A549 (cell line): ENCODE measurements around the gene MPPE1. TPM values are rescaled to one million over a fixed set of nuclear protein-coding genes. Genes with fewer than 3 reads are reported as not detected.
"Not testable (repeated sequence)": the region's sequence is repeated elsewhere in the genome, so short reads cannot be mapped to it uniquely, and the experiment has no call there.

Experiments used
- ATAC-seq, 2 experiments: fragments of 200-7000 bp in 1 of 2; fragments of >200 bp in 1 of 2; cut with Nextera tagmentation in 1 of 2; cut with Tn5 transposase in 1 of 2; 3 replicates each; pipeline versions ENCODE4 v1.8.0 to v1.9.1; 2018 to 2020; ENCODE audit warnings: mild to moderate bottlenecking in 1 of 2, moderate library complexity in 1 of 2
- CTCF ChIA-PET: fragments of 300-600 bp; sonication (Branson Sonifier 250); formaldehyde crosslinking; extraction: SDS; loops from one replicate; lab custom pipeline; 2021; ENCODE audit warnings: antibody characterized with exemption, inconsistent platforms; lab: Yijun Ruan, JAX
- POLR2A ChIA-PET: fragments of 350-600 bp; formaldehyde crosslinking; extraction: SDS; loops from one replicate; lab custom pipeline; 2021; ENCODE audit warnings: antibody characterized with exemption, inconsistent platforms; lab: Yijun Ruan, JAX
- DNase-seq, 2 experiments: peaks; one replicate each; pipeline versions ENCODE4 v3.0.0 to v3.0.0-alpha.2; 2011 to 2016; ENCODE audit warnings: low read depth in 1 of 2, low spot score in 1 of 2
- FAIRE-seq: peaks from 2 replicates; lab custom pipeline; 2011; peaks lifted over from hg19 to GRCh38; lab: Jason Lieb, UNC
- H3K27ac ChIP-seq, 2 experiments: fragments of >200 bp; sonication (Bioruptor Twin); formaldehyde crosslinking; 3 replicates each; pipeline ENCODE4 v1.5.1; 2016 to 2017
- H3K4me1 ChIP-seq: fragments of >200 bp; sonication (Bioruptor Twin); formaldehyde crosslinking; 3 replicates; pipeline ENCODE4 v1.6.1; 2016
- H3K4me2 ChIP-seq: fragments of >200 bp; sonication (Bioruptor Twin); formaldehyde crosslinking; 3 replicates; pipeline ENCODE4 v1.6.1; 2016
- H3K4me3 ChIP-seq: fragments of >200 bp; sonication (Bioruptor Twin); formaldehyde crosslinking; 3 replicates; pipeline ENCODE4 v1.5.1; 2016
- H3K9me3 ChIP-seq: fragments of >200 bp; sonication (Bioruptor Twin); formaldehyde crosslinking; 3 replicates; pipeline ENCODE4 v1.6.1; 2016
- BCL3 ChIP-seq: fragments of >200 bp; sonication (Bioruptor Twin); formaldehyde crosslinking; IDR thresholded peaks from 3 replicates; pipeline ENCODE4 v1.6.1; 2016
- BHLHE40 ChIP-seq: IDR thresholded peaks from 2 replicates; pipeline ENCODE4 v1.6.1; 2012; ENCODE audit warnings: low read depth, low read length, inconsistent platforms
- CBX2 ChIP-seq: fragments of 200-600 bp; sonication (generic); IDR thresholded peaks from 2 replicates; pipeline ENCODE4 v1.6.1; 2016; ENCODE audit warnings: low read depth, mild to moderate bottlenecking, borderline replicate concordance
- CEBPB ChIP-seq, 2 experiments: fragments of >200 bp in 1 of 2; sonication (Bioruptor Twin) in 1 of 2; formaldehyde crosslinking in 1 of 2; IDR thresholded peaks; 2 replicates each; pipeline ENCODE4 v1.6.1; 2012 to 2016
- CHD2 ChIP-seq: fragments of 150-350 bp; IDR thresholded peaks from 2 replicates; pipeline ENCODE4 v1.6.1; 2014; ENCODE audit warnings: low read length; ENCODE audit not compliant: partially characterized antibody
- CHD4 ChIP-seq: fragments of 200-600 bp; sonication (generic); IDR thresholded peaks from 2 replicates; pipeline ENCODE4 v1.6.1; 2016; ENCODE audit warnings: antibody characterized with exemption, mild to moderate bottlenecking, borderline replicate concordance
- EHF ChIP-seq: fragments of 250-450 bp; sonication (Bioruptor Pico); IDR thresholded peaks from 2 replicates; pipeline ENCODE4 v1.5.0; 2020; ENCODE audit warnings: mild to moderate bottlenecking
- ELK1 ChIP-seq: fragments of 150-350 bp; IDR thresholded peaks from 2 replicates; pipeline ENCODE4 v1.6.1; 2014; ENCODE audit warnings: low read depth, mild to moderate bottlenecking, low read length
- EP300 ChIP-seq, 2 experiments: fragments of >200 bp; sonication (Bioruptor Twin); formaldehyde crosslinking; IDR thresholded peaks; 2 replicates in 1 of 2; 3 replicates in 1 of 2; pipeline ENCODE4 v1.6.1; 2016 to 2017
- ESRRA ChIP-seq: fragments of 150-350 bp; IDR thresholded peaks from 2 replicates; pipeline ENCODE4 v1.6.1; 2014; ENCODE audit warnings: mild to moderate bottlenecking, low read length, borderline replicate concordance
- FOSL2 ChIP-seq, 2 experiments: fragments of 450-650 bp in 1 of 2; fragments of >200 bp in 1 of 2; sonication (Bioruptor Twin) in 1 of 2; formaldehyde crosslinking; IDR thresholded peaks; 2 replicates each; pipeline versions ENCODE4 v1.5.0 to v1.6.1; 2016 to 2020; ENCODE audit warnings: mild to moderate bottlenecking in 1 of 2, moderate library complexity in 1 of 2
- HDAC2 ChIP-seq: fragments of 200-600 bp; sonication (generic); IDR thresholded peaks from 2 replicates; pipeline ENCODE4 v1.6.1; 2016
- HMGXB4 ChIP-seq: fragments of 250-450 bp; sonication (Bioruptor Pico); IDR thresholded peaks from 2 replicates; pipeline ENCODE4 v1.5.0; 2021; ENCODE audit warnings: mild to moderate bottlenecking, moderate library complexity, borderline replicate concordance
- HOXA7 ChIP-seq: fragments of 250-450 bp; sonication (Bioruptor Pico); IDR thresholded peaks from 2 replicates; pipeline ENCODE4 v1.5.0; 2020; ENCODE audit warnings: mild to moderate bottlenecking, moderate library complexity
- JUN ChIP-seq, 2 experiments: fragments of >200 bp; sonication (Bioruptor Twin); formaldehyde crosslinking; IDR thresholded peaks; 2 replicates in 1 of 2; 3 replicates in 1 of 2; pipeline ENCODE4 v1.6.1; 2016 to 2017
- JUNB ChIP-seq: fragments of >200 bp; sonication (Bioruptor Twin); formaldehyde crosslinking; IDR thresholded peaks from 2 replicates; pipeline ENCODE4 v1.6.1; 2016
- KDM1A ChIP-seq: fragments of 200-600 bp; sonication (generic); IDR thresholded peaks from 2 replicates; pipeline ENCODE4 v1.6.1; 2016; ENCODE audit warnings: low read depth, mild to moderate bottlenecking
- MAFK ChIP-seq: fragments of 450-650 bp; IDR thresholded peaks from 2 replicates; pipeline ENCODE4 v1.6.1; 2014; ENCODE audit not compliant: partially characterized antibody
- MAZ ChIP-seq: fragments of 150-350 bp; IDR thresholded peaks from 2 replicates; pipeline ENCODE4 v1.6.1; 2014; ENCODE audit warnings: antibody characterized with exemption, low read depth, low read length, borderline replicate concordance
- NFE2L2 ChIP-seq: fragments of 150-350 bp; conservative IDR thresholded peaks from 2 replicates; pipeline ENCODE4 v1.6.1; 2014; ENCODE audit warnings: low read length
- NR3C1 ChIP-seq: fragments of >200 bp; sonication (Bioruptor Twin); formaldehyde crosslinking; IDR thresholded peaks from 3 replicates; pipeline ENCODE4 v1.6.1; 2017
- PBX3 ChIP-seq: IDR thresholded peaks from 2 replicates; pipeline ENCODE4 v1.6.1; 2012
- PHF8 ChIP-seq: fragments of 200-600 bp; sonication (generic); IDR thresholded peaks from 2 replicates; pipeline ENCODE4 v1.6.1; 2016; ENCODE audit warnings: low read depth, mild to moderate bottlenecking, antibody characterized with exemption, moderate library complexity, borderline replicate concordance
- POLR2AphosphoS2 ChIP-seq: conservative IDR thresholded peaks from 2 replicates; pipeline ENCODE4 v1.6.1; 2012; ENCODE audit warnings: low read length, improper control_type of control experiment, inconsistent platforms
- RFX5 ChIP-seq: fragments of 450-650 bp; IDR thresholded peaks from 2 replicates; pipeline ENCODE4 v1.7.1; 2014; ENCODE audit warnings: antibody characterized with exemption, mild to moderate bottlenecking, moderate library complexity
- SREBF2 ChIP-seq: fragments of 450-650 bp; IDR thresholded peaks from 2 replicates; pipeline ENCODE4 v1.6.1; 2014; ENCODE audit warnings: mild to moderate bottlenecking, moderate library complexity
- TP53 ChIP-seq: fragments of 250-450 bp; sonication (Bioruptor Pico); IDR thresholded peaks from 2 replicates; pipeline ENCODE4 v1.5.0; 2021; ENCODE audit warnings: mild to moderate bottlenecking, moderate library complexity
- USF2 ChIP-seq: fragments of 450-650 bp; IDR thresholded peaks from 2 replicates; pipeline ENCODE4 v1.6.1; 2014; ENCODE audit warnings: antibody characterized with exemption
- ZNF302 ChIP-seq: fragments of 250-450 bp; sonication (Bioruptor Pico); IDR thresholded peaks from 2 replicates; pipeline ENCODE4 v1.9.0; 2021; ENCODE audit warnings: inconsistent platforms, mild to moderate bottlenecking, moderate library complexity
- ZSCAN20 ChIP-seq: fragments of 250-450 bp; sonication (Bioruptor Pico); IDR thresholded peaks from 2 replicates; pipeline ENCODE4 v1.8.0; 2022; ENCODE audit warnings: mild to moderate bottlenecking, moderate library complexity
- WGBS: methylation state at CpG from one replicate; pipeline ENCODE4 v1.1.6; 2017; ENCODE audit errors: missing lambda C conversion rate; 5-methylcytosine and 5-hydroxymethylcytosine counted together
- polyA plus RNA-seq, 4 experiments: library from polyadenylated mRNA; depleted of rRNA in 3 of 4; stranded (reverse); fragments of >200 nt; fragmentation: RNase III in 1 of 4; extraction: RNeasy Plus Mini Kit Qiagen cat#74134 plus additional on column Dnase treatment in 1 of 4; gene quantifications; 2 replicates in 3 of 4; 3 replicates in 1 of 4; pipeline ENCODE4 v1.2.3, GENCODE V29; 2011 to 2017
- TF ChIP-seq, protein P1 (sequence below): IDR thresholded peaks from 2 replicates; pipeline ENCODE4 v1.6.1; 2012; ENCODE audit warnings: low read depth, borderline replicate concordance

MPPE1 gene
- polyA plus RNA-seq, 2 of the 4 experiments (the other 2 are of a cell fraction) = 20.4 to 26.4 TPM

- H3K9me3 ChIP-seq, POLR2A ChIA-PET, H3K4me2 ChIP-seq, FAIRE-seq, H3K4me1 ChIP-seq, ATAC-seq, H3K4me3 ChIP-seq, H3K27ac ChIP-seq, DNase-seq: not testable (repeated sequence)
- WGBS = 64% methylated on average over 4 of the region's 4 CpGs
- CTCF ChIA-PET = interaction anchor here (1.3 kb wide), 1 partner anchor 21 kb away, joined by 3 read pairs; no protein-coding TSS in a partner anchor
These were observed 8.8 kb upstream of the MPPE1 start for GRCh38 chr18:11916880-11917279.

GRCh38 chr18:11909591-11910026 lies 1.5 kb upstream of the MPPE1 start:
- FAIRE-seq (no peak), ATAC-seq (no peak), DNase-seq (no peak)
- Histone ChIP-seq H3K4me3 (0 out of 3 replicates have a peak overlapping the region, but pooled peaks have one; percentile 50), H3K27ac (peak overlapping the region; percentile 82 to 98), H3K9me3 (no peaks in the 10 kb centered on the region), H3K4me2 (peak overlapping the region; percentile 84), H3K4me1 (peaks cover 28% of the 10 kb centered on the region)
- 49% methylated on average over 2 of the region's 2 CpGs for WGBS
- TF ChIP-seq CHD2 (no peak), BHLHE40 (no peak), HOXA7 (no peak), NFE2L2 (no peak), TP53 (CRISPR knock-in tag) (no peak), PHF8 (no peak), ZSCAN20 (no peak), POLR2AphosphoS2 (no peak), JUN (IDR thresholded peaks at IDR 0.05) (no peak), SREBF2 (no peak), ZNF302 (CRISPR knock-in tag) (no peak), NR3C1 (no peak), ELK1 (no peak), PBX3 (no peak), CEBPB (IDR thresholded peaks at IDR 0.05) (no peak), HMGXB4 (CRISPR knock-in tag) (no peak), MAFK (no peak), KDM1A (no peak)
- TF ChIP-seq, protein P1, sequence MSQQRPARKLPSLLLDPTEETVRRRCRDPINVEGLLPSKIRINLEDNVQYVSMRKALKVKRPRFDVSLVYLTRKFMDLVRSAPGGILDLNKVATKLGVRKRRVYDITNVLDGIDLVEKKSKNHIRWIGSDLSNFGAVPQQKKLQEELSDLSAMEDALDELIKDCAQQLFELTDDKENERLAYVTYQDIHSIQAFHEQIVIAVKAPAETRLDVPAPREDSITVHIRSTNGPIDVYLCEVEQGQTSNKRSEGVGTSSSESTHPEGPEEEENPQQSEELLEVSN = no peak
- POLR2A ChIA-PET = no interaction called here
- CTCF ChIA-PET = no interaction called here

DNA sequence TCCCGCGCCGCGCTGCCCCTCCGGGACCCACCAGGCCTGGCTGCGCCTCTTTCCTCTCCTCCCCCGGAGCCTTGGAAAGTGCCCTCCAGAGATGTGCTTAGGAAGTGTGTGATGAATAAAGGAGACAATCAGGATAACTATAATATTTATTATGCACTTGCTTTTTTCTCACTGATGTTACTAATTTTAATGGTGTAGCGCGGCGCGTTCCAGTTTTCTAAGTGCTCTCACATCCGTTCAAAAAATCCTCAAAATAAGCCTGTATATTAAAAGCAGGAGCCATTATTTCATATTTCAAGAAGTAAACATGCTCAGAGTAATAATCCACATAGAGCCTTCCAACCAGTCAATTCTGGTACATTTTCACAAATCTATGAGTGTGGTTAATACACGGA lies 941 bp upstream of the MPPE1 start:
- FAIRE-seq (no peak), DNase-seq (peak in 1 of 2 experiments; percentile 12), ATAC-seq (no peak; a peak in 2 of 6 replicates)
- Histone ChIP-seq H3K4me3 (peak overlapping the region; percentile 50), H3K27ac (peak overlapping the region; percentile 82 to 98), H3K4me2 (peak overlapping the region; percentile 84), H3K9me3 (no peaks in the 10 kb centered on the region), H3K4me1 (peaks cover 28% of the 10 kb centered on the region)
- CTCF ChIA-PET = no interaction called here
- WGBS = 27% methylated on average over 13 of the region's 13 CpGs
- POLR2A ChIA-PET = no interaction called here
- TF ChIP-seq MAZ = no peak
- no peak for TF ChIP-seq EHF
- no peak for TF ChIP-seq USF2
- no peak for TF ChIP-seq ESRRA
- no peak for TF ChIP-seq FOSL2 (IDR thresholded peaks at IDR 0.05)
- no peak for TF ChIP-seq FOSL2 (CRISPR knock-in tag; IDR thresholded peaks at IDR 0.05)
- TF ChIP-seq BCL3 = no peak
- no peak for TF ChIP-seq TP53 (CRISPR knock-in tag)
- no peak for TF ChIP-seq JUNB
- TF ChIP-seq HDAC2 = no peak
- TF ChIP-seq BHLHE40 = no peak
- TF ChIP-seq POLR2AphosphoS2 = no peak
- no peak for TF ChIP-seq RFX5
- no peak for TF ChIP-seq CBX2
- TF ChIP-seq CHD4 = no peak
- no peak for TF ChIP-seq EP300 (IDR thresholded peaks at IDR 0.05)
